Endometrium (tissue), 2 donors: ENCODE measurements around the gene LLPH.

ENCODE experiments used
- FAIRE-seq: peaks from 2 replicates; lab custom pipeline; 2012; peaks lifted over from hg19 to GRCh38; lab: Jason Lieb, UNC
- donor health status: control.
- donor health status: control.

LLPH gene

DNA sequence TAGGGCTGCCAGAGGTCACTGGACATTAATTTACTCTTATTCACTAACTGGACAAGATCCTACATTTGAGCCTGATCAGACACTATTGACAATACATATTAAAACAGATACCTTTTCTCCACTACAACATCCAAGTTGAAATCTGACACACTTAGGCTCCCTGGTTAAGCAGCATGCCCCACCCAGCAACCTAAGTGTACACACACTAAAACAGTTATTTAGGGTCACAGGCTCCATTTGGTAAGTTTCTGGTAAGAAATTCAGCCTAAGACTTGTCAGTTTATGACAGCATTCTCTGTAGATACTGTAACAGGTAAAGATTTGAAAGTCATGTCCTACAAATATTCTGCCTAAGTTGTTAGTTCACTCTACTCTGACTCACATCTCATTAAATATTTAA is 12.3 kb upstream of the LLPH start:
- no peak for FAIRE-seq

DNA sequence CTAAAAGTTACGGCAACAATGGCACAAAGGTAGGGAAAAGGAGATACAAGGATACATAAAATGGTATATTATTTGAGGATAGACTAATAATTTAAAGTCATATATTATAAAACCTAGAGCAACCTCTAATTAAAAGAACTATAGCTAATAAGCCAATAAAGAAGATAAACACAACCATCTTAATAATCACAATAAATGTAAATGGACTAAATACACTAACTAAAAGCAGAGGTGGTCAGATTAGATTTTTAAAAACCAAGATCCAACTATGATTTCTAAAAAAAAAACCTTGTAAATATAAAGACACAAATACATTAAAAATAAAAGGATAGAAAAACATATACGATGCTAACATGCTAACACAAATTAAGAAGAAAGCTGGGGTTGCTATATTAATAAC is 10.7 kb upstream of the LLPH start:
- FAIRE-seq = no peak

DNA sequence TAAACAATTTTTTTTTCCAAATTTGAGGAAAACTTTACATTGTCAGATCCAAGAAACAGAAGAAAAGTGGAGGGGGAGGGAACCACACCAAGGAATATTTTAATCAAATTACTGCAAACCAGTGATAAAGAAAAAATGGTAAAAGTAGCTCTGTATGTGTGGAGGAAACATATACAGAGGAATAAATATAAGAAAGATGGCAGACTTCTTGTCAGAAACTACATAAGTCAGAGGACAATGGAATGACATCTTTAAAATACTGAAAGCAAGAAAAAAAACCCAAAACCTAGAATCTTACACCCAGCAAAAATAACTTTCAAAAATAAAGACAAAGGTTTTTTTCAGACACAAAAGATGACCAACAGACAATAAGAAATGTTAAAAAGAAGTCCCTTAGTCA is 10.2 kb upstream of the LLPH start:
- FAIRE-seq = no peak

DNA sequence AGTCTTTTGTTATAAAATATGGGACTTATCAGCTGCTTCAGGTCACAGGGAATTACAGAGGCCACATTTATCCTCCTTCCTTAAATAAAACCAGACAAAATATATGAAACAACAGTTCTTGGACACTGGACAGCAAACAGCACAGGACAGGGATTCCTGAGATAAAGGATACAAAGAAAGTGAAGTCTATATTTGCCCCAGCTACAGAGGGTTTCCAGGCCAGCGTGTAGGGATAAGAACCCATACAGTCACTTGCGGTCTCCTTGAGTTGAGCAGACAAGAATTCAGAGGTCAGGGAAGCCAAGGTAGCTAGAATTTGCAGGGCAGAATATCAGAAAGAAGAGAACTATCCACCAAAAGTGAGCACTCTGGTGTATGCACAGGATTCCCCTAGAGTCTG is 8.8 kb upstream of the LLPH start:
- no peak for FAIRE-seq

DNA sequence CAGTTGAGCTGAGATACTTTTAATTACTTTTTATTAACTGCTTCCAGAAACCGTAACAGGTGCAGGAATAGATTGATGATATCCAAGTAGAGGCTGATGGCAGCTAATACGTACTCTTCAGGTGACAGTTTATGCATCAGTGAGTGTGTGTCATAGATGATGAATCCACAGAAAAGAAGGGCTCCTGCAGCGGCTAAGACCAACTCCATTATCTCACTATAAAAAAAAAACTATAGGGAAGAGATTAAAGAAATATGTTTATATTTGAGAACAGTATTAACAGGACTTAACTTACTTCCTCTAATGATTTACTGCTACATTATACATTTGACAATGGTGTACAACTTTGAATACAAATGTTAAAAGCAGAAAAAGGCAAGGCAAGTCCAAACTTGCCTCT is 7.4 kb upstream of the LLPH start:
- FAIRE-seq = no peak

DNA sequence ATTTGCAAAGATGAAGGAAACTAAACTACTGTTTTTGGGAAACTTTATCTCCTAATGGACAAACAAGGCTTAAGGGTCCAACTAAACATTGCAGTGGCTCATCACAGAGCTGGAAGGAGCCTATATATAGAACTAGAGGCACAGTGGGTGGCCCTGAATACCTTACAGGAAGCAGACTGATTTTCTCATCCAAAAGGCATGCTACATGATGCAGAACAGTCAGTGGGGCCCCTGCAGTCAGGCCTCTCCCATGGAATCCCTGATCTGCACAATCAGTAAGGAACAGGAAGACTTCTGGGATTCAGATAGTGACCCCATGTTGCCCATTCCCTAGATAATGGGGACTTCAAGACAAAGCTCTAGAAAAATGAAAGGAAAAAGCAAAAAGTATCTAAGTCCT is 1.9 kb upstream of the LLPH start:
- FAIRE-seq = no peak

DNA sequence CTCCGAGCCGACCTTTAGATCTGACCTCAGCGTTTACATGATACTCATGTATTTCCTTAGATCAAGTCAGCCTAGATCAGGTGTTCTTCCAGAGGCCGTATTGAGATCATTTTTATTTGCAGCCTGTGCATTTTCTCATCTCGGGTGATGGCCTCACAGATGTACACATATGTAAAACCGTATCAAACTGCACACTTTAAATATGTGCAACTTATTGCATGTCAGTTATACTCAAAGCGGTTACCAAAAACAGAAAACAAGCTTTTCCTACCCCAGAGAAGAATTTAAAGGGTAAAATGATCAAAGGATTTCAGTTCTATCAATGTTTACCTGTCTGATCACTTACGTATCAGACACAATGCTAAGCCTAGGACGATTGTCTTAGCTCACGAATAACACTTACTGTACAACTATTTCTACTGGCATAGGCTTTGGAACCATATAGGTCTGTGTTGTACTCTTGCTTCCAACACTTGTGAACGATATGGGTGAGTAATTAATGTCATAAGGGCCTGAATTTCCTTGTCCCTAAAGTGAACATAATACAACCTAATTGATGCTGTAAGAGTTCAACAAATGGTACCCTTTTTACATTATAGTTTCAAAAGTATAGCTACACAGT is 628 bp upstream of the LLPH start:
- FAIRE-seq = no peak

DNA sequence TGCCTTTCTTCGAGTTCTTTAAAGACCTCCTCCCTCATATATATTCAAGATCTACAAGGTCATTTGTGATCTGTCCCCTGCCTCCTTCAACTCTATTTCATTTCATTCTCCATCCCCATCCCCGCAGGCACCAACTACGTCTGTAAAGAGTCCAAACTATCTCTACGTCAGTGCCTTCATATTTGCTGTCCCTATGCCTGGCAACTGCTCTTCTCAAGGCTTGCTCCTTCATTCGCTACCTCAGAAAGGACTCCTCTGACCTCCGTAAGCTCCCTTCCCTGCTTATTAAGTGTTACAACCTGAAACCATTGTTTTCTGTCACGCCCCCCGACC is 650 bp downstream of the LLPH start:
- FAIRE-seq = no peak

DNA sequence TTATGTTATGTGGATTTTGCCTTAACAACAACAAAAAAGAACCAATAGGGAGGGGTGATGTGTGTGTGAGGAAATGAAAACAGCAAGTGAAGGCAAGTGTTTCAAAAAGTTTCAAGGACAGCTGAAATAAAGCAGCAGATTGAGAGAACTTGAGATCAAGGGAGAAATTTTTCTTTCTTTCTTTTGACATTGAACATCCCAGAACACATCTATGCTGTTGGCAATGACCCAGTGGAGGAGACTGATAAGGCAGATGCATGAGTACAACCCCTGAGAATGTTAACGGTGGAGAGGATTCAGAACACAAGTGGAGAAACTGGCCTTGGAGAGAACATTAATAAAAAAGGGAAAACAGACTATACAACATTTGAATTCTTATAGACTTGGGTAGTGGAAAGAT is 2.9 kb downstream of the LLPH start:
- FAIRE-seq = no peak

DNA sequence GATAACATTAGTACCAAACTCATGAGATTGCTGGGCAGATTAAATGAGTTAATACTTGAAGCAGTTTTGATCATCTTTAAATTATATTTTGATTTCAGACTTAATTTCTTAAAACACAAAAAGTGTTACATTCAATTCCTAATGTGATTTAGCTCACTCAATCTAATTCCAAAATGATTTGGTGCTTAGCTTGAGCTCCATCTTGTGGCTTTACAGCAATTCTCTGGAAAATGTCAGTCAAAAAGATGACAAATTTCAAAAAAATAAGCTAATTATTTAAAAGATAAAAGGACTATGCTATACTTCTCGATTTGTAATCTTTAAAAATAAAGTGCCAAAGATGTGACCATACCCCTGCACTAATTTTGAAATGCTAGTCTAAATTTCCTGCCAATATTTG is 10.1 kb downstream of the LLPH start:
- FAIRE-seq = no peak

DNA sequence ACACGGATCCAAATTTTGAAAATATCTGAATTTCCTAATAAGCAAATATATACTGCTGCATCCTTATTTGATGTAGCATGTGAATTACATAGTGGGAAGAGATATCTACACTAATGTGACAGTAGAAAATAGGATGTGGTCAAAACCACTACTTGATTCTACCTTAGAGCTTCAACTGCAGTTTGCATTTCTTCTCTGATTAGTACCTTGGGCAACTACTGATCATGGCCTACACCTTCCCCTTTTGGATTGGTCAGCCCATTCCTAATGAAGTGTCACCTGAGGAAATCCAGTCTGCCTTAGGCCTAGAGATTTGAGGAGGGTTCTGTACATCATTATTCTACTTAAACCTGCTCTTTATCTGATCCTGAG is 10.7 kb downstream of the LLPH start:
- FAIRE-seq = no peak

DNA sequence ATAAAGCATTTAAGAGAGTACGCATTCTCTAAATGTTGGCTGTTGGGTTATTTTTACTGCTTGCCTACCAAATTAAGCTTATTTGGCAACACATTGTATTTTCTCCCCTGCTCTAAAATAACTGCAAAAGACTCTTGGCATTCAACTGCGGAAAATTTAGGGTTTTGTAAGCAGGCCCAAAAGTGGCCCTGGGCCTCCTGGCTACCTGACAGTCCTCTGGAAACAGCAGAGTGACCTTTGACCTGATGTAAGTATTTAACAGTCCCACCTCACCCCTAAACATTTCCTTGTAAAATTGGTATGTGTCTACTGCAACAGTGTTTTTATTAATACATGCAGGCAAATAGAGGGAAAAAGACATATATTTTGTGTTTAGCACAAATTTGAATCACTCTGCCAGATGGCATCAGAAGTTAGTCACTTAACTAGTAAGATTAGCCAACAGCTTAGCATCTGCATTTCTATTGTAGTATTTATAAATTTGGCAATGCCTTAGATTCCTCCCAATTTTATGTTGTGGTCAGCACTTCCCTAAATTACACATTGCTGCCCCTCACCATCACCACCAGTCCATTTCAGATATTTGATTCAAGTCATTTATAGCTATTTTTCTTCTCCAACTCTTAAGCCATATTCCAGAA is 11.2 kb downstream of the LLPH start:
- no peak for FAIRE-seq

DNA sequence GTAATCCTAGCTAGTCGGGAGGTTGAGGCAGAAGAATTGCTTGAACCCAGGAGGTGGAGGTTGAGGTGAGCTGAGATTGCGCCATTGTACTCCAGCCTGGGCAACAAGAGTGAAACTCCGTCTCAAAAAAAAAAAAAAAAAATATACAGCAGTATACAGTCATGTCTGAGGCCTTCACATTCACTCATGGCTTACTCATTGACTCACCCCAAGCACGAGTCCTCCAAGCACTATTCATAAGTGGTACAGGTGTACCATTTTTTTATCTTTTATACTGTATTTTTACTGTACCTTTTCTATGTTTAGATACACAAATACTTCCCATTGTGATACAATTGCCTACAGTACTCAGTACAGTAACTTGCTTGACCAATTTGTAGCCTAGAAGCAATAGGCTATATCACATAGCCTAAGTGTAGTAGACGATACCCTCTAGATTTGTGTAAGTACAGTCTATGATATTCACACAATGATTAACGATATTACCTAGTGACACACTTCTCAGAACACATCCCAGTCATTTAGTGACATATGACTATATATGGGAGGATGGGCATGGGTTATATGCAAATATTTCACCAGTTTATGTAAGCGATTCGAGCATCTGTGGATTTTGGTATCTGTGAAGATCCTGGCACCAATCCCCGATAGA is 12.2 kb downstream of the LLPH start:
- FAIRE-seq = no peak

DNA sequence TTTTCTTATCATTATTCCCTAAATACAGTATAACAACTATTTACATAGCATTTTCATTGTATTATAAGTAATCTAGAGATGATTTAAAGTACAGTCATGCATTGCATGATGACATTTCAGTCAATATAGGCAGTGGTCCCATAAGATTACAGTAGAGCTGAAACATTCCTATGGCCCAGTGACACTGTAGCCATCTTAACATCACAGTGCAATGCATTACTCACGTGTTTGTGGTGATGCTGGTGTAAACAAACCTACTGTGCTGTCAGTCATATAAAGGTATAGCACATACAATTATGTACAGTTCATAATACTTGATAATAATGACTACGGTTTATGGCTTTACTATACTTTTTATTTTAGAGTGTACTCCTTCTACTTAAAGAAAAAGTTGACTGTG is 13.3 kb downstream of the LLPH start:
- FAIRE-seq = no peak

DNA sequence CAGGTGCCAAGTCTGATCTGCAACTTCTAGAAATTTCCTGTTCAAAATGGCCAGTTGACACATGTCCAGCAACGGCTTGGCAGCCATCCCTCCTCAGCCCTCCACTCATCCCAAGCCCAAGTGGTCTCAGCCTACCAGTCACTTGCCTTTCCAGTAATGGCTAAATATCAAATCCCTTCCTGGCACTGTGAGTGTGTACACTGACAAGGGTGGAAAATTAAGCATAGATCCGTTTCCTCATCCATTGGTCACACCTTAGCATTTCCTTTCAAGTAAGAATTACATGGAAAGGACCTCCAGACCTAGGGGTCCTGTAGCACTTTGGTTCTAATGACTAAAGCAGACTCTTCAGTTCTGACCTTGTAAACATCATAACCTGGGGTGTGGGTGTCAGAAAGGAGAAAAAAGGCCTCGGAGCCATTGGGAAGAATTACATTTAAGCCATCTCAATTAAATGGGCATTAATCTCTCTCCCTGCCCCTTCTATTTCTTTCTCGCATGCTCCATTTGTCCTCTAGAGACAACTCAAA is 15.4 kb downstream of the LLPH start:
- FAIRE-seq = no peak

DNA sequence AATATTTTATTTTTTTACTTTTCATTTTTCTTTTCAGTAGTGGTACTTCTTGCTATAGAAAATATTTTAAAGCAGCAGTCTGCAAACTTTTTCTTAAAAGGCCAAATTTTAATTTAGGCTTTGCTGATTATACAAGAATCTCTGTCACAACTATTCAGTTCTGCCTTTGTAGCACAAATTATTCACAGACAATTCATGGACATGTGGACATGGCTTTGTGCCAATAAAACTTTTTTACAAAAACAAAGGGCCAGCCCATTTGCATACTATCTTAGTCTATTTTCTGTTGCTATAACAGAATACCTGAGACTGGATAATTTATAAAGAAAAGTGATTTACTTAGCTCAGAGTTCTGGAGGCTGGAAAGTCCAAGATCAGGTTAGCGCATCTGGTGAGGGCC is 17.1 kb downstream of the LLPH start:
- no peak for FAIRE-seq

DNA sequence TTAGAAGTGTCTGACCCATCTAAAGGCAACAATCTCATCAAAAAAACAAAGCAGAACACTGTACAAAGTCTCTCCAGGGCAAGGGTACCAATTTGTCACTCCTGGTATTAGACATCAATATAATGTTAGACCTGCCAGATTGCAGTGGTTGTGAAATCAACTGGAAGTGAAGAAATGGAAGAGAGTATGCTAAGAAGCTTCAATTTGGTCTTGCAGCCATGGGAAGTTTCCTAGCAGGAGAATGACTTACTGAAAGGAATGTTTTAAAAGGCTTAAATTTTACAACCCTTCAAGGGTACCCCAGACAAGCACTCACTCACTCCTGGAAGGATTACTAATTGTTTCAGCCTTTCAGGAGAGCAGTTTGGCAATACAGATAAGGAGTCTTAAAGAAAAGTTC is 18.9 kb downstream of the LLPH start:
- FAIRE-seq = no peak

DNA sequence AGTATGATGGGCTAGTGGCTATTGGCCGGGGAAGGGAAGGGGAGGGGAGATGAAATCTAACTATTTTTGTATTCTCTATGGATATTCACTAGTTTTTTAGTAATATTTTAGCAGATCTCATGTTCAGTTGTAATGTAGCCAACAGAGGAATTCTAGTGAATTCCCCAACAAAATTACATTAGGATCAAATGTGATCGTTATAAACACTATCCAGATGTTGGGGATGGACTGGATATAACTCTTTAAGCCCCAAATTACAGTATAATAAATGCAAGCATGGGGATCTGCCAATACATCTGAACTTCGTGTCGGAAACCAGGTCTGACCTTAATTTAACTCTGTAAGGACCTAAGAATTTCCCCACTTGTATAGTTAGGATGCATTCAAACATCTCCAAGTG is 21.5 kb downstream of the LLPH start:
- no peak for FAIRE-seq

DNA sequence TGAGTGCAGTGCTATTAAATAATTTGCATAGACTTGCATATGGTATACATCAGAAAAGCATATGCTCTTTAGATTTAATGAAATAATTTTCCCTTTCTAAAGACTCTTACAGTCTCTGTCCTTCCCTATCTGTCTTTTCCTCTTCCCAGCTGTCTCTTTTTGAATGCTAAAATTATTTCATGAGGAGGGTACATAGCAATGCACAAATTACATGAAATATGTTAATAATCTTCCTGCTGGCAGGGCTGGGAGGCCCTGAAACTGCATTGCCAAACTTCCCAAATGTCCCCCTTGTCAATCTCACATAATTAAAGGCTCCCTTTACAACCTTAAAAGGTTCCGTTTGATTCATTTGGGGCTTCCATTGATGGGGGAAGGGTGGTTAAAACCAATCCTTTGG is 22.2 kb downstream of the LLPH start:
- FAIRE-seq = no peak

DNA sequence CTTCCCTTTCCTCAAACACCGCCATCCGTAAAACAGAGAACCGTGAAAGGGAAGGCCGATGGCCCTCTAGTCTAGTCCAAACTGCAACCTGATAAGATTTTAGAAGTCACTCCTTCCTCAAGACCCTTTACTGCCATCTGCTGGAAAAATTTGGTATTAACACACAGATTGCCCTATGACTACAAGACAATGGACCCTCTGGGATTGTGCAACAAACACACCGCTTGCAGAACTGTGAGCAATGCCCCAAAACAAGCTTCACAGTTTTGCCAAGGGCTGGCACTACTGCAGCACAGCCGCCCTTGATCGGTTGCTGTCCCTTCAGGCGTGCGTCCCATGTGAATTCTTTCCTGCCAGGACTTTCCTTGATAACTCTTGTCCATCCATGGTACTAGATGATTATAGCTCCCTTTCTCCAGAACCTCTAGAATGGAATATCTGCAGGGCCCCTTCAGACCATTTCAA is 23.1 kb downstream of the LLPH start:
- FAIRE-seq = no peak

DNA sequence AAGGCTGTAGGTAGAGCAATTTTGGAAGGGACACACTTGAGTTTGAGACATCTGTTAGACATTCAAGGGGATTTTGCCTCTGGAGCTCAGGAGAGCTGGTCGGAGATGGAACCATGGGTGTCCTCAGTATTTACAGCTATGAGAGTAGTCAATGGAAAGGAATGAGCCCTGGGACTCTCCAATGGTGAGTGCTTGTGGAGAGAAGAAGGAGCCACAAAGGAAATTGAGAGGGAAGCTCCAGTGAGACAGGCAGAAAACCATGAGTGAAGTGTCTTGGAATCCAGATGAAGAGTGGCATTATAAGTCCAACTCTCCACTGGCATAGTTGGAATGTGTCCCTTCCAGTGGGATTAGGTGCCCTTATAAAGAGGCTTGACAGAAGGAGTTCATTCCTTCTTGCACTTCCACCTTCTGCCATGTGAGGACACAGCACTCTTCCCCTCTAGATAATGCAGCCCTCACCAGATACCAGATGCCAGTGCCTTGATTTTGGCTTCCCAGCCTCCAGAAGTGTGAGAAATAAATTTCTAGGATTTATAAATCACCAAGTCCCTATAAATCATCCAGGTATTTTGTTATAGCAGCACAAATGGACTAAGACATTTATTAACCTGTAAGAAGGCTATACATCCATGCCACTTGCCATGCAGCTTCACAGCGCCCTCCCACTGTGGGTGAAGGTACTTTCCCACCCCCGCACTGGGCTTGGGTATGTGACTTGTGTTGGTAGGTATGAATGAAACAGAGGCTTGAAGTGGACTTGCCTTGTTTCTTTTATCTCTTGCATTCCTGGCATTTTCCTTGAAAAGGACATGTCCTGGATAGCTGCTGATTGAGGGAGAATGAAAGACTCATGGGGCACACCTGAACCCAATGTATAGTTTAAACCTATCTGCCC is 27.3 kb downstream of the LLPH start:
- FAIRE-seq = no peak

DNA sequence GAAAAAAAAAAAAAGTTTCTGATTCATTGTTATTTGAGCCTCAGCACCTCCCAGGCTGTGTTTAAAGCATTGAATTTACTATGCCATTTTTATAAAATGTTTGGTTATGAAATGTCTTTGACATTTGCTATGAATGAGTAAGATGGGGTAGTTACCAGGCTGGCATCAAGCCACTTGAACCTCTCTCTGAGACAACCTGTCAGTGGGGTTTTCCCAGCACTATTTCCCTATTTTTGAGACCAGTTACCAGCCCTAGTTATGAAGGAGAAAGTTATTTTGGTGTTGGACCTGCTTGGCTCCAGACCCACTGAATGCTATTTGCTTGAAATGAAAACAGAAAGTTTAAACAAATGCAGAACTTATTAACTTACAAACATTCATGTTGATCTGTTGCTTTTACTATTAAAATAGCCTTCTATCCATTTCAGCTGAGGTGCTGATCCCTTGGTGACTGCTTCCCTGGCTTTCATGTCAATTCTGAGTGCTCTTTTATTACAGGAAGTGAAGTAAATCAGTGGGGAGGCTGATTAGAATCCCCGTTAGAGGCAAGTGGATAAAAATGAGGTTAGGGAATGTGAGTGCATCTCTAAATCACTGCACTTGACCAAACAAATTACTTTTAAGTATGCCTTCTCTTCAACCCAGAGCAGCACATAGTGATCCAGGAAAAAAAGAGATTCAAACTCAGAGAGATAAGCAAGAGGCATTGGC is 37.8 kb downstream of the LLPH start:
- no peak for FAIRE-seq
